Fibroblast of mammary gland (primary cell): ENCODE data around the gene SFTPA2.
"Not testable (repeated sequence)": the region's sequence is repeated elsewhere in the genome, so short reads cannot be mapped to it uniquely, and the experiment has no call there.

ENCODE experiments used
- DNase-seq: peaks from one replicate; pipeline ENCODE4 v3.0.0-alpha.2; 2010; ENCODE audit warnings: low read depth
- H3K4me3 ChIP-seq: 2 replicates; pipeline ENCODE4 v1.5.1; 2011; ENCODE audit warnings: low read depth, mild to moderate bottlenecking, low read length, moderate library complexity; ENCODE audit not compliant: control insufficient read depth
- CTCF ChIP-seq: conservative IDR thresholded peaks from 2 replicates; pipeline ENCODE4 v1.5.1; 2011; ENCODE audit warnings: low read depth, low read length, inconsistent platforms; ENCODE audit not compliant: control insufficient read depth, insufficient read depth

Gene SFTPA2

DNA sequence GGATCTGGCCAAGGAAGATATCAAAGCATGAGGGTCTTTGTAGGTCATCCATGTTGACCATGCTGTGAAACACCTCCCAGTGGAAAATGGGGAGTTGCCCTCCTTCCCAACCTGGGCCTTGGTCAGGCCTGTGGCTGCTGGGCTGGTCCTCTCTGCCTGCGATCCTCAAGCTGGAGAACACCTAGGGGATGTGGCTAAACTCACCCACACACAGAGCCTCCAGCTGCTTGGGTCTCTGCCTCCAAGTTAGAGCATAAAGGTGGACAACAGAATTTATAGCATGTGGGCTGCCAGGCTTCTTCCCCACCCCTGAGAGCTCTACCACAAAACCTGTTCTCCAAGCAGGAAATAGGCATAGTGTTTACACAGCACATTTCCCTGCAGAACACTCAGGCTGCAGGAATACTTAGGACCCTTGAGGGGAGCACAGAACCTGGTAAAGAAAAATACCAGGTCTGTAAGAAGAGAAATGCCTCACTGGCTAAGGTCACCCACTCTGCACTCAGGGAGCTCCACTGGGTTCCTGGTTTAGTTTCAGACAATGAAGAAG, at the start of gene SFTPA2:
SFTPA2 (minus strand) TSS at position 248 of the 550 bp plus-strand sequence. CDS start 924 bp downstream, outside the sequence.
- no peak within 1 kb of the TSS for H3K4me3 ChIP-seq
- TF ChIP-seq CTCF = no peak
- no peak for DNase-seq

DNA sequence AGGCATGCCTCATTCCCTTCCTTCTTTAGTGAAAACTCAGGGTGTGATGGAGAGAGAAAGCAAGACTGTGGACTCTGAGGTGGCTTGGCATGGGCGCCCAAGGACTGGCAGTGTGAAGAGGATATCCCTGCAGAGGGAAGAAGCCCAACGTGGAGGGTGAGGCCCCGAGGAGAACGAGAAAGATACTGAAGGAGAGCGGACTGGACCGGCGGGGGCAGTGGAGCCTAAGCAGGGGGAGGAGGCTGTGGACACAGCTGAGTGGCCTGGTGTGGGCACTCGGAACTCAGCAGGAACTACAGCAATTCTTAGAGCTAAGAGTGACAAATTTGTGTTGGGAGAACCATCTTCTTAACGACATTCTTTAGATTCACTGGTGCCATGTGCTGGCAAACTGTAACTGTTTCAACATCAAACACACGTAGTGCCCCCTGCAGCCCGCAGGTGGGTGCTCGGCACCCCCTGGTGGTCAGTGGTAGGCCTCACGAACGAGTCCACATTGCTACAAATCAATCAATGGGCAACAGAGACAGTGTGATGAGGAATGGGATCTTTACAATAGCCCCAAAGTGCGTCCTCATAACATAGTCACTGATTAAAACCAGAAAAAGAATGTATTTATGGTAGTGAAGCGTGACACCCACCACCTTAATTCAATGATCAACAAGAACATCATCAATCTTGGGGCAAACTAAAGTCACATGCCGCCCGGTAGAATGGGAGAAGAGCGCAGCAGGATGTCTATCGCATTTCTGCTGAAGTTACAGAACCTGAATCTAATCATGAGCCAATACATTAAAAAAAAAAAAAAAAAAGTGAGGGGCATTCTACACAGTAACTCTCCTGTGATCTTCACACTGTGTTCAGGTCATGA, 48.5 kb upstream of the SFTPA2 start:
- peak; percentile 64 for TF ChIP-seq CTCF
- H3K4me3 ChIP-seq = no peak overlapping the region
- DNase-seq = peak; percentile 31

- DNase-seq = no peak
- no peak overlapping the region for H3K4me3 ChIP-seq
- TF ChIP-seq CTCF = no peak
Measured at GRCh38 chr10:79605308-79605707, 45.1 kb upstream of the SFTPA2 start.

- DNase-seq = no peak
- no peak overlapping the region for H3K4me3 ChIP-seq
- TF ChIP-seq CTCF = no peak
Measured at GRCh38 chr10:79604294-79604693, 44.1 kb upstream of the SFTPA2 start.

GRCh38 chr10:79602953-79603352, 42.7 kb upstream of the SFTPA2 start:
- DNase-seq = no peak
- TF ChIP-seq CTCF = no peak
- no peak overlapping the region for H3K4me3 ChIP-seq

DNA sequence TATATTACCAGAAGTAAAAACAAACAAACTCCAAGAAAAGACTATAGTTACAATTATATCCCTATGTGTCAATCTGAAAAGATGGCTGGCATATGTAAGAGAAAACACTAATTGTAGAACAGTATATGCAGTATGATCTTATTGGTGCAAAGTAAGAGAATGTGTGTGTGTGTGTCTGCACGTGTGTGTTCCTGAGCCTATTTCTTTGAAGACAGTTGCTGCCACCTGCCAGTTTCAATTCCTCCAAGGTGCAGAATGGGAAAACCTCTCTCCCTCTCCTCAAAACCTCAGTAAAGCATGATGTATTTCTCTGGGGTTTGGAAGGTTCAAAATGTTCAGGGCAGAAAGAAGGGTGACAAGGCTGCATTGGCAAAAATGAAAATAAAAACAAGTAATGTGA, 41.7 kb upstream of the SFTPA2 start:
- TF ChIP-seq CTCF = no peak
- H3K4me3 ChIP-seq = no peak overlapping the region
- DNase-seq = no peak

- not testable (repeated sequence) for H3K4me3 ChIP-seq, DNase-seq
Measured at GRCh38 chr10:79599644-79600043, 39.4 kb upstream of the SFTPA2 start.
